Measurements from ENCODE around the gene MPZL2. TPM values are rescaled to one million over a fixed set of nuclear protein-coding genes. Genes with fewer than 3 reads are reported as not detected.

The MPZL2 gene
- total RNA-seq, 1 experiment from 2014 or later, result 0.26 TPM

DNA sequence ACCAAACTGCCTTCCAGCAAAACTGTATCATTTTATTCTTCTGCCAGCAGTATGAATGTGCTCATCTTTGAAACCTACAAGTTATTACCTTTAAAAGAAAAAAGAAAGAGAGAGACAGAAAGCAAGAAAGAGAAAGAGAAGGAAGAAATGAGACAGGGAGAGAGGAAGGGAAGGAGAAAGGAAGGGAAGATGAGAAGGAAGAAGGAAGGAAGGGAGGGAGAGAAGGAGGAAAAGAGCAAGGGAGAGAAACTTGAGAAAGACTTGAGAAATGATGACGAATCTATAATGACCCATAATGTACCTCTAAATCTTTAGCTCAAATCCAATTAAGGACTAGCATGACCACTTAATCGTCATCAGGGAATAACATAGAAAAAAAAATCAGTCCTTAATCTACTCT lies 27.9 kb downstream of the MPZL2 start:
- Mint-ChIP-seq H3K36me3 (ENCODE audit: insufficient read depth in 1 of 3, low read depth in 3 of 3) (no peaks in the 10 kb centered on the region), H3K4me3 (no peak overlapping the region), H3K9me3 (no peaks in the 10 kb centered on the region), H3K27ac (no peak overlapping the region), H3K27me3 (ENCODE audit: low read depth) (peaks cover 6% of the 10 kb centered on the region), H3K4me1 (peaks cover 8 to 10% of the 10 kb centered on the region in 2 experiments)
- Histone ChIP-seq H3K9me3 (ENCODE audit: control insufficient read depth, low read depth, low read length) (no peaks in the 10 kb centered on the region), H2BK120ac (ENCODE audit: low read depth, low read length, poor library complexity, severe bottlenecking) (no peak overlapping the region), H3K23ac (ENCODE audit: insufficient read length, low read depth, low read length) (no peak overlapping the region), H3K9ac (ENCODE audit: extremely low read depth, insufficient read length, low read length) (no peak overlapping the region), H3K79me1 (ENCODE audit: insufficient read depth, low read depth, low read length, poor library complexity, severe bottlenecking) (no peaks in the 10 kb centered on the region), H4K5ac (ENCODE audit: insufficient read length, low read depth, low read length) (no peak overlapping the region), H2BK20ac (ENCODE audit: low read depth, low read length, poor library complexity, severe bottlenecking) (no peak overlapping the region), H2AFZ (ENCODE audit: low read length) (no peak overlapping the region), H3K14ac (ENCODE audit: insufficient read depth, low read length) (no peak overlapping the region), H3K18ac (ENCODE audit: insufficient read length, low read depth, low read length) (no peak overlapping the region), H3K4me1 (ENCODE audit: insufficient read depth, low read length) (no peaks in the 10 kb centered on the region), H3K27me3 (ENCODE audit: insufficient read depth, low read length) (no peaks in the 10 kb centered on the region), H3K23me2 (ENCODE audit: insufficient read length, low read depth, low read length, poor library complexity, severe bottlenecking) (no peaks in the 10 kb centered on the region), H2AK5ac (ENCODE audit: insufficient read length, low read length) (no peak overlapping the region), H4K20me1 (ENCODE audit: control insufficient read depth, insufficient read depth, insufficient read length) (no peaks in the 10 kb centered on the region), H3K4ac (ENCODE audit: low read depth, low read length) (no peak overlapping the region), H3K4me2 (ENCODE audit: insufficient read depth, insufficient read length, low read length) (no peak overlapping the region), H4K91ac (ENCODE audit: insufficient read length, low read depth, low read length) (no peak overlapping the region), H2BK15ac (ENCODE audit: low read depth, low read length) (no peak overlapping the region), H3T11ph (ENCODE audit: low read length) (no peak overlapping the region), H4K8ac (replicated peaks; ENCODE audit: insufficient read length, low read depth, low read length) (no peak overlapping the region), H3K27ac (ENCODE audit: insufficient read length, low read depth, low read length) (no peak overlapping the region), H2BK5ac (ENCODE audit: insufficient read length, low read length) (no peak overlapping the region), H2BK12ac (ENCODE audit: insufficient read length, low read depth, low read length) (no peak overlapping the region), H3K79me2 (ENCODE audit: insufficient read depth, low read length) (no peaks in the 10 kb centered on the region), H3K56ac (ENCODE audit: insufficient read length, low read depth, low read length) (no peak overlapping the region)
- no CpG with 5 or more reads among the region's 2 CpGs for WGBS (ENCODE audit: extremely low coverage, insufficient read length, low lambda C conversion rate)
- TF ChIP-seq, protein P1, sequence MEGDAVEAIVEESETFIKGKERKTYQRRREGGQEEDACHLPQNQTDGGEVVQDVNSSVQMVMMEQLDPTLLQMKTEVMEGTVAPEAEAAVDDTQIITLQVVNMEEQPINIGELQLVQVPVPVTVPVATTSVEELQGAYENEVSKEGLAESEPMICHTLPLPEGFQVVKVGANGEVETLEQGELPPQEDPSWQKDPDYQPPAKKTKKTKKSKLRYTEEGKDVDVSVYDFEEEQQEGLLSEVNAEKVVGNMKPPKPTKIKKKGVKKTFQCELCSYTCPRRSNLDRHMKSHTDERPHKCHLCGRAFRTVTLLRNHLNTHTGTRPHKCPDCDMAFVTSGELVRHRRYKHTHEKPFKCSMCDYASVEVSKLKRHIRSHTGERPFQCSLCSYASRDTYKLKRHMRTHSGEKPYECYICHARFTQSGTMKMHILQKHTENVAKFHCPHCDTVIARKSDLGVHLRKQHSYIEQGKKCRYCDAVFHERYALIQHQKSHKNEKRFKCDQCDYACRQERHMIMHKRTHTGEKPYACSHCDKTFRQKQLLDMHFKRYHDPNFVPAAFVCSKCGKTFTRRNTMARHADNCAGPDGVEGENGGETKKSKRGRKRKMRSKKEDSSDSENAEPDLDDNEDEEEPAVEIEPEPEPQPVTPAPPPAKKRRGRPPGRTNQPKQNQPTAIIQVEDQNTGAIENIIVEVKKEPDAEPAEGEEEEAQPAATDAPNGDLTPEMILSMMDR (conservative IDR thresholded peaks at IDR 0.05), result no peak
- no peak for DNase-seq

Measured in H9 (cell line).